H1 (cell line): ENCODE data around the gene JTB. TPM values are rescaled to one million over a fixed set of nuclear protein-coding genes. Genes with fewer than 3 reads are reported as not detected.

ENCODE experiments used
- ASH2L ChIP-seq: fragments of 200-600, 300-600 bp; sonication (generic); IDR thresholded peaks from one replicate; pipeline ENCODE4 v1.7.1; 2017; ENCODE audit warnings: low read length
- BRCA1 ChIP-seq: IDR thresholded peaks from 2 replicates; pipeline ENCODE4 v1.6.1; 2012; ENCODE audit warnings: low read depth, low read length, improper control_type of control experiment
- CBX5 ChIP-seq: fragments of 300-800, 300-1000 bp; sonication (generic); IDR thresholded peaks from 2 replicates; pipeline ENCODE4 v1.7.1; 2016; ENCODE audit warnings: antibody characterized with exemption, low read length, low read depth
- CTCF ChIP-seq, 3 experiments: IDR thresholded peaks; 1 replicate in 2 of 3; 2 replicates in 1 of 3; pipeline versions ENCODE4 v1.5.1 to v1.6.1; 2011; ENCODE audit warnings: low read length in 3 of 3, mild to moderate bottlenecking in 3 of 3, inconsistent platforms in 2 of 3, low read depth in 1 of 3, moderate library complexity in 1 of 3; ENCODE audit not compliant: insufficient read depth in 1 of 3; ENCODE audit errors: control extremely low read depth in 1 of 3
- EP300 ChIP-seq, 2 experiments: IDR thresholded peaks; 1 replicate in 1 of 2; 2 replicates in 1 of 2; pipeline ENCODE4 v1.6.1; 2011 to 2012; ENCODE audit warnings: low read depth in 2 of 2, low read length in 2 of 2, mild to moderate bottlenecking in 2 of 2, borderline replicate concordance in 1 of 2, inconsistent platforms in 1 of 2, moderate library complexity in 1 of 2
- EZH2 ChIP-seq: fragments of 200-600 bp; sonication (generic); IDR thresholded peaks from 2 replicates; pipeline ENCODE4 v1.7.1; 2012; ENCODE audit warnings: low read depth, mild to moderate bottlenecking, moderate library complexity, low read length, inconsistent platforms; ENCODE audit not compliant: severe bottlenecking
- GTF2F1 ChIP-seq: IDR thresholded peaks from 2 replicates; pipeline ENCODE4 v1.6.1; 2012; ENCODE audit warnings: low read depth, low read length, improper control_type of control experiment, borderline replicate concordance
- JUND ChIP-seq: IDR thresholded peaks from 2 replicates; pipeline ENCODE4 v1.6.1; 2011; ENCODE audit warnings: mild to moderate bottlenecking, improper control_type of control experiment, low read length
- NANOG ChIP-seq: IDR thresholded peaks from 2 replicates; pipeline ENCODE4 v1.6.1; 2011; ENCODE audit warnings: low read length, low read depth, mild to moderate bottlenecking, inconsistent platforms; ENCODE audit not compliant: insufficient read depth, poor library complexity, severe bottlenecking
- POLR2AphosphoS5 ChIP-seq: IDR thresholded peaks from 2 replicates; pipeline ENCODE4 v1.6.1; 2011; ENCODE audit warnings: low read depth, low read length
- RAD21 ChIP-seq, 2 experiments: IDR thresholded peaks in 1 of 2; conservative IDR thresholded peaks in 1 of 2; 2 replicates each; pipeline ENCODE4 v1.6.1; 2011; ENCODE audit warnings: low read depth in 2 of 2, low read length in 2 of 2, improper control_type of control experiment in 1 of 2, inconsistent platforms in 1 of 2, mild to moderate bottlenecking in 1 of 2, moderate library complexity in 1 of 2
- SP1 ChIP-seq: IDR thresholded peaks from 2 replicates; pipeline ENCODE4 v1.6.1; 2011; ENCODE audit warnings: low read depth, low read length
- SP4 ChIP-seq: IDR thresholded peaks from 2 replicates; pipeline ENCODE4 v1.6.1; 2012; ENCODE audit warnings: low read length, inconsistent platforms
- SUZ12 ChIP-seq: fragments of 200-600 bp; sonication (generic); IDR thresholded peaks from 2 replicates; pipeline ENCODE4 v1.6.1; 2012; ENCODE audit warnings: mild to moderate bottlenecking, inconsistent platforms, low read length, moderate library complexity, mixed read lengths
- TAF1 ChIP-seq: IDR thresholded peaks from 2 replicates; pipeline ENCODE4 v1.6.1; 2011; ENCODE audit warnings: mild to moderate bottlenecking, low read depth, low read length
- TCF12 ChIP-seq: IDR thresholded peaks from 2 replicates; pipeline ENCODE4 v1.6.1; 2011; ENCODE audit warnings: low read depth, mild to moderate bottlenecking, low read length
- TEAD4 ChIP-seq: IDR thresholded peaks from 2 replicates; pipeline ENCODE4 v1.6.1; 2012; ENCODE audit warnings: low read depth, low read length, inconsistent platforms, mixed read lengths
- ZNF274 ChIP-seq: IDR thresholded peaks from 2 replicates; pipeline ENCODE4 v1.7.0; 2012; ENCODE audit warnings: low read length, borderline replicate concordance; ENCODE audit errors: extremely low read depth
- polyA plus RNA-seq, 7 experiments: library from polyadenylated mRNA; depleted of rRNA in 3 of 7; stranded (reverse) in 5 of 7; unstranded in 2 of 7; fragments of >200 nt in 5 of 7; fragments of 200-250 nt in 2 of 7; gene quantifications; 1 replicate in 5 of 7; 2 replicates in 1 of 7; 4 replicates in 1 of 7; pipeline versions ENCODE4 v1.2.1 to v1.2.3, GENCODE V29; 2011 to 2013; ENCODE audit warnings: missing spikeins in 2 of 7, mixed read lengths in 2 of 7
- total RNA-seq: library from RNA; stranded (reverse); fragmentation: NEBNext Ultra II Directional; extraction: Animal tissue kit (Norgen Biotek cat#: 25700); gene quantifications from 2 replicates; pipeline ENCODE4 v1.2.1, GENCODE V29; 2021
- TF ChIP-seq, protein P1 (sequence below): IDR thresholded peaks from 2 replicates; pipeline ENCODE4 v1.6.1; 2012; ENCODE audit warnings: low read length, inconsistent platforms

JTB gene
- total and polyA plus RNA-seq, 2 of the 8 experiments (the other 6 are each of a cell fraction or from before 2014, with no cell fraction given) = 91.1 to 122 TPM

- TF ChIP-seq JUND = no peak
- TF ChIP-seq SP4 = peak; percentile 74; the same call in 1 of the 2 replicates
- no peak for TF ChIP-seq NANOG
- 0 out of 2 replicates have a peak, but pooled peaks have one; percentile 6 for TF ChIP-seq BRCA1
- TF ChIP-seq CTCF (IDR thresholded peaks at IDR 0.05; ENCODE audit: control extremely low read depth in 1 of 3, insufficient read depth in 1 of 3, low read depth in 1 of 3, low read length in 3 of 3) = peak in 2 of 3 experiments; percentile 37 to 51; a peak in 2 of 4 replicates
- TF ChIP-seq SP1 = peak; percentile 98
- no peak for TF ChIP-seq EZH2
- TF ChIP-seq ASH2L = peak; percentile 90
- TF ChIP-seq POLR2AphosphoS5 = peak; percentile 93
- no peak for TF ChIP-seq CBX5
- TF ChIP-seq SUZ12 = no peak
- no peak for TF ChIP-seq TCF12
- no peak for TF ChIP-seq EP300 (IDR thresholded peaks at IDR 0.05; ENCODE audit: borderline replicate concordance in 1 of 2, low read depth in 2 of 2, low read length in 2 of 2)
- no peak for TF ChIP-seq TEAD4
- TF ChIP-seq, protein P1, sequence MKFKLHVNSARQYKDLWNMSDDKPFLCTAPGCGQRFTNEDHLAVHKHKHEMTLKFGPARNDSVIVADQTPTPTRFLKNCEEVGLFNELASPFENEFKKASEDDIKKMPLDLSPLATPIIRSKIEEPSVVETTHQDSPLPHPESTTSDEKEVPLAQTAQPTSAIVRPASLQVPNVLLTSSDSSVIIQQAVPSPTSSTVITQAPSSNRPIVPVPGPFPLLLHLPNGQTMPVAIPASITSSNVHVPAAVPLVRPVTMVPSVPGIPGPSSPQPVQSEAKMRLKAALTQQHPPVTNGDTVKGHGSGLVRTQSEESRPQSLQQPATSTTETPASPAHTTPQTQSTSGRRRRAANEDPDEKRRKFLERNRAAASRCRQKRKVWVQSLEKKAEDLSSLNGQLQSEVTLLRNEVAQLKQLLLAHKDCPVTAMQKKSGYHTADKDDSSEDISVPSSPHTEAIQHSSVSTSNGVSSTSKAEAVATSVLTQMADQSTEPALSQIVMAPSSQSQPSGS = no peak
- peak; percentile 87 for TF ChIP-seq TAF1
- TF ChIP-seq RAD21 (IDR thresholded peaks at IDR 0.05 in 1 of 2, conservative IDR thresholded peaks at IDR 0.05 in 1 of 2; ENCODE audit: low read depth in 2 of 2, low read length in 2 of 2) = peak; percentile 6 to 11; a peak in 1 of 4 replicates
- peak; percentile 40; the same call in 1 of the 2 replicates for TF ChIP-seq GTF2F1
- no peak for TF ChIP-seq ZNF274
These were observed 10.1 kb downstream of the JTB start, which contains the start of gene CREB3L4 (continued) for GRCh38 chr1:153967107-153967999.
